Kidney (tissue), 14 donors: Measurements from ENCODE around the gene CHD6. TPM values are rescaled to one million over a fixed set of nuclear protein-coding genes. Genes with fewer than 3 reads are reported as not detected.
A peak's percentile ranks its signal among the peaks of the same experiment; 100 is the strongest.

Experiments used
- DNase-seq, 5 donors: peaks; one replicate each; pipeline ENCODE4 v3.0.0-alpha.2; 2013 to 2020
- FAIRE-seq: peaks from 2 replicates; lab custom pipeline; 2012; peaks lifted over from hg19 to GRCh38; lab: Jason Lieb, UNC
- H3K27ac ChIP-seq, 2 donors: one replicate each; pipeline ENCODE4 v1.7.0; 2013; ENCODE audit warnings: low read depth in 2 of 2, low read length in 2 of 2, inconsistent platforms in 1 of 2
- H3K27me3 ChIP-seq: one replicate; pipeline ENCODE4 v1.7.1; 2013; ENCODE audit warnings: low read length, inconsistent platforms; ENCODE audit not compliant: control insufficient read depth, insufficient read depth
- H3K36me3 ChIP-seq, 3 donors: one replicate each; pipeline versions ENCODE4 v1.7.0 to v1.7.1; 2013; ENCODE audit warnings: low read length in 3 of 3, control low read depth in 1 of 3, inconsistent platforms in 1 of 3; ENCODE audit not compliant: insufficient read depth in 3 of 3, control insufficient read depth in 2 of 3
- H3K4me1 ChIP-seq, 3 donors: one replicate each; pipeline versions ENCODE4 v1.7.0 to v1.7.1; 2013; ENCODE audit warnings: low read length in 3 of 3, inconsistent platforms in 1 of 3, low read depth in 1 of 3; ENCODE audit not compliant: control insufficient read depth in 2 of 3, insufficient read depth in 2 of 3
- H3K4me3 ChIP-seq, 3 donors: one replicate each; pipeline versions ENCODE4 v1.7.0 to v1.8.1; 2013; ENCODE audit warnings: low read length in 3 of 3, control low read depth in 1 of 3, inconsistent platforms in 1 of 3
- H3K9ac ChIP-seq, 3 donors: one replicate each; pipeline versions ENCODE4 v1.7.0 to v1.7.1; 2013; ENCODE audit warnings: low read length in 3 of 3, control low read depth in 1 of 3, inconsistent platforms in 1 of 3
- H3K9me3 ChIP-seq, 3 donors: one replicate each; pipeline versions ENCODE4 v1.7.0 to v1.7.1; 2013; ENCODE audit warnings: low read length in 3 of 3, control low read depth in 1 of 3, inconsistent platforms in 1 of 3; ENCODE audit not compliant: control insufficient read depth in 2 of 3, insufficient read depth in 1 of 3
- CTCF ChIP-seq: IDR thresholded peaks from 3 replicates; pipeline ENCODE4 v1.5.1; 2012; ENCODE audit warnings: mild to moderate bottlenecking, moderate library complexity, borderline replicate concordance; ENCODE audit not compliant: insufficient read depth; ENCODE audit errors: extremely low read depth
- intact Hi-C: fragments of 100-400 bp; cut with DNase I; formaldehyde crosslinking; loops from one replicate; pipeline ENCODE4 v1.11.1; 2022
- polyA plus RNA-seq: library from polyadenylated mRNA; stranded (reverse); fragments of 350-450 nt; fragmentation: Illumina TruSeq; extraction: RNeasy Lipid Tissue Mini Kit (QIAGEN cat#74804); gene quantifications from one replicate; pipeline ENCODE4 v1.2.3, GENCODE V29; 2014; ENCODE audit warnings: low read depth, low replicate concordance; ENCODE audit not compliant: insufficient read depth
- total RNA-seq: library from RNA; stranded (reverse); fragmentation: NEBNext Ultra II Directional; extraction: Animal tissue kit (Norgen Biotek cat#: 25700); gene quantifications from one replicate; pipeline ENCODE4 v1.2.1, GENCODE V29; 2021
- donor health status: control.
- donor health status: control.
- donor health status: control.
- donor health status: control.
- donor health status: control.
- donor health status: DM: yes; HTN: yes; CAD: no.
- donor health status: Normal renal cell carcinoma (clear cell type).

The CHD6 gene
- total and polyA plus RNA-seq, 2 donors from 2014 or later = 4.5 to 53.5 TPM

DNA sequence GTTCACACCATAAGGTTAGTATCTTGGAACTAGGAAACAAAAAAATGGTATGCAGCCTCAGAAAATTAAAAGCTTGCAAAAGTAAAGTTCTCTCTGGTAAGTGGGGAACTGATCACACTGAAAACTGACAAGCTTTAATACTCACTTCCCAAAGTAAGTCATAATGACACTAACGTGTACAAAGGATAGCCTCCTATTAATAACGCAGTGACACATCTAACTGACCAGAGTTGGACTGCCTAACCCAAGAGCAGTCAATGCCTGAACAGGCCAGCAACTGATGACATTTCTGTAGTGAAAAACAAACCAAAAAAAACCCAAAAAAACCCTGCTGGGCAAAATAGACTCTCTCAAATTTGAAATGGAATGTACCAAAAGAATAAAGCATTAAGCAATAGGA lies 30.7 kb downstream of the CHD6 start:
- Histone ChIP-seq H3K27me3 (no peaks in the 10 kb centered on the region), H3K4me1 (no peaks in the 10 kb centered on the region), H3K9ac (no peak overlapping the region), H3K27ac (no peak overlapping the region), H3K4me3 (no peak overlapping the region), H3K9me3 (peaks cover 1 to 13% (median 2%) of the 10 kb centered on the region in 3 donors), H3K36me3 (no peaks in the 10 kb centered on the region)
- DNase-seq (no peak), FAIRE-seq (no peak)
- TF ChIP-seq CTCF = no peak
- intact Hi-C loops = no loop called here

GRCh38 chr20:41586772-41587171 lies 31.4 kb downstream of the CHD6 start:
- H3K9me3 ChIP-seq = peaks cover 1 to 13% (median 2%) of the 10 kb centered on the region in 3 donors
- intact Hi-C loops = no loop called here
- H3K27ac ChIP-seq = no peak overlapping the region
- no peak overlapping the region for H3K4me3 ChIP-seq
- no peaks in the 10 kb centered on the region for H3K27me3 ChIP-seq
- no peaks in the 10 kb centered on the region for H3K4me1 ChIP-seq
- FAIRE-seq (no peak), DNase-seq (no peak)
- H3K9ac ChIP-seq = no peak overlapping the region
- no peak for TF ChIP-seq CTCF
- H3K36me3 ChIP-seq = no peaks in the 10 kb centered on the region

- Histone ChIP-seq H3K27me3 (no peaks in the 10 kb centered on the region), H3K36me3 (no peaks in the 10 kb centered on the region), H3K27ac (no peak overlapping the region), H3K9me3 (no peaks in the 10 kb centered on the region), H3K9ac (no peak overlapping the region), H3K4me3 (no peak overlapping the region), H3K4me1 (peaks cover 0 to 21% (median 8%) of the 10 kb centered on the region in 3 donors)
- peak; percentile 19 for FAIRE-seq
- intact Hi-C loops = no loop called here
- DNase-seq = no peak
- TF ChIP-seq CTCF = no peak
Observed at GRCh38 chr20:41580350-41580749, 37.8 kb downstream of the CHD6 start.
